ENCODE measurements around the gene HTRA1.

The HTRA1 gene

GRCh38 chr10:122484276-122485060, 23.1 kb downstream of the HTRA1 start:
- TF ChIP-seq, protein P1, sequence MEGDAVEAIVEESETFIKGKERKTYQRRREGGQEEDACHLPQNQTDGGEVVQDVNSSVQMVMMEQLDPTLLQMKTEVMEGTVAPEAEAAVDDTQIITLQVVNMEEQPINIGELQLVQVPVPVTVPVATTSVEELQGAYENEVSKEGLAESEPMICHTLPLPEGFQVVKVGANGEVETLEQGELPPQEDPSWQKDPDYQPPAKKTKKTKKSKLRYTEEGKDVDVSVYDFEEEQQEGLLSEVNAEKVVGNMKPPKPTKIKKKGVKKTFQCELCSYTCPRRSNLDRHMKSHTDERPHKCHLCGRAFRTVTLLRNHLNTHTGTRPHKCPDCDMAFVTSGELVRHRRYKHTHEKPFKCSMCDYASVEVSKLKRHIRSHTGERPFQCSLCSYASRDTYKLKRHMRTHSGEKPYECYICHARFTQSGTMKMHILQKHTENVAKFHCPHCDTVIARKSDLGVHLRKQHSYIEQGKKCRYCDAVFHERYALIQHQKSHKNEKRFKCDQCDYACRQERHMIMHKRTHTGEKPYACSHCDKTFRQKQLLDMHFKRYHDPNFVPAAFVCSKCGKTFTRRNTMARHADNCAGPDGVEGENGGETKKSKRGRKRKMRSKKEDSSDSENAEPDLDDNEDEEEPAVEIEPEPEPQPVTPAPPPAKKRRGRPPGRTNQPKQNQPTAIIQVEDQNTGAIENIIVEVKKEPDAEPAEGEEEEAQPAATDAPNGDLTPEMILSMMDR (IDR thresholded peaks at IDR 0.05; ENCODE audit: insufficient read depth, low read depth, low read length, missing control alignments) = no peak
- H3K4me3 ChIP-seq (ENCODE audit: low read depth, low read length) = no peak overlapping the region
- no peak for DNase-seq (ENCODE audit: low read depth)

GRCh38 chr10:122485670-122486069, 24.3 kb downstream of the HTRA1 start:
- TF ChIP-seq, protein P1 (IDR thresholded peaks at IDR 0.05; ENCODE audit: insufficient read depth, low read depth, low read length, missing control alignments) = no peak
- no peak for DNase-seq (ENCODE audit: low read depth)
- H3K4me3 ChIP-seq (ENCODE audit: low read depth, low read length) = no peak overlapping the region

DNA sequence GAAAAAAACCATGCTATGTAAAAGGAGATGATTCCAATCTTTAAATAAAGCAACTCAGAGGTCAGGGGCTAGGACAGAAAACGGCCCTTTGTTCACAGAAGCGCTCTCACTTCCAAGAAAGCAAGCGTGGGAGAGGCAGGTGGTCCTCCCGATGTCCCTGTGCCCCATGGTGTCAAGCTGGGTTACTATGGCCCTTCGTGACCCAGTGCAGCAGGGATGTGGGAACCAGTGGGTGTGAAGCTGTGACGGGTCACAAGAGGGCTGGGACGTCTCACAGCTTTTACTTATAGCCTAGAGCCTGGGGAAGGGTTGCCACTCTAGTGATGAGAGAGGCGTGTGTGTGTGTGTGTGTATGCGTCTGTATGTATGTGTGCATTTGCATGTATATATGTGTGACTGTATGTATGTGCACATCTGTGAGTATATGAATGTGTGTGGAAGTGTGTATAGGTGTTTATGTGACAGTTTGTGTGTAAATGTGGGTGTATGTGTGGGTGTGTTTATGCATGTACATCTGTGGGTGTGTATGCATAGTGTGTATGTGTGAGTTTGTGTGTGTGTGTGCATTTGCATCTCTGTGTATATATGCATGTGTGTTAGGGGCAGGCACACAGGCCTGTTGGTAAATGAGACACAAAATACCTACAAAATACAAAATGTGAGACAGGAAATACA, 25.2 kb downstream of the HTRA1 start:
- no peak overlapping the region for H3K4me3 ChIP-seq (ENCODE audit: low read depth, low read length)
- TF ChIP-seq, protein P1 (IDR thresholded peaks at IDR 0.05; ENCODE audit: insufficient read depth, low read depth, low read length, missing control alignments) = no peak
- no peak for DNase-seq (ENCODE audit: low read depth)

- DNase-seq (ENCODE audit: low read depth) = no peak
- TF ChIP-seq, protein P1 (IDR thresholded peaks at IDR 0.05; ENCODE audit: insufficient read depth, low read depth, low read length, missing control alignments) = no peak
- no peak overlapping the region for H3K4me3 ChIP-seq (ENCODE audit: low read depth, low read length)
These were observed 25.9 kb downstream of the HTRA1 start for GRCh38 chr10:122487174-122487765.

DNA sequence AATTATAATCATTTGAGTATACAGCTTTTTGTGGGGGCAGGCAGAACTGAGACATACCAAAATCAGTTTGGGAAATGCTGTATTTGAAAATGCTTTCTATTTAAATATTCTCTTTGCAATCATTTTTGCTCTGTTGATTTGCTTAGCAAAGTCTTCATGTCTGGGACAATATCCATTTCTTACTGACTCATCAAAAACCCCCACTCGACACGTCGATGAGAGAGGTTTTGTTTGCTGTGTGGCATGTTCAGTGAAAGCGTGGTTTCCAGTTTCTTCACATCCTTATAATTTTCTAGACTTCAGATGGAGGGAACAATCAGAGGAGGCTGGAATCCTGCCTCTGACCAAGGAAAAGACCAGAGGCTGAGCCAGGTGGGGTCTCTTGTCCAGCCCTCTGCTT, 28.9 kb downstream of the HTRA1 start:
- no peak for DNase-seq (ENCODE audit: low read depth)
- TF ChIP-seq, protein P1 (IDR thresholded peaks at IDR 0.05; ENCODE audit: insufficient read depth, low read depth, low read length, missing control alignments) = no peak
- H3K4me3 ChIP-seq (ENCODE audit: low read depth, low read length) = no peak overlapping the region

DNA sequence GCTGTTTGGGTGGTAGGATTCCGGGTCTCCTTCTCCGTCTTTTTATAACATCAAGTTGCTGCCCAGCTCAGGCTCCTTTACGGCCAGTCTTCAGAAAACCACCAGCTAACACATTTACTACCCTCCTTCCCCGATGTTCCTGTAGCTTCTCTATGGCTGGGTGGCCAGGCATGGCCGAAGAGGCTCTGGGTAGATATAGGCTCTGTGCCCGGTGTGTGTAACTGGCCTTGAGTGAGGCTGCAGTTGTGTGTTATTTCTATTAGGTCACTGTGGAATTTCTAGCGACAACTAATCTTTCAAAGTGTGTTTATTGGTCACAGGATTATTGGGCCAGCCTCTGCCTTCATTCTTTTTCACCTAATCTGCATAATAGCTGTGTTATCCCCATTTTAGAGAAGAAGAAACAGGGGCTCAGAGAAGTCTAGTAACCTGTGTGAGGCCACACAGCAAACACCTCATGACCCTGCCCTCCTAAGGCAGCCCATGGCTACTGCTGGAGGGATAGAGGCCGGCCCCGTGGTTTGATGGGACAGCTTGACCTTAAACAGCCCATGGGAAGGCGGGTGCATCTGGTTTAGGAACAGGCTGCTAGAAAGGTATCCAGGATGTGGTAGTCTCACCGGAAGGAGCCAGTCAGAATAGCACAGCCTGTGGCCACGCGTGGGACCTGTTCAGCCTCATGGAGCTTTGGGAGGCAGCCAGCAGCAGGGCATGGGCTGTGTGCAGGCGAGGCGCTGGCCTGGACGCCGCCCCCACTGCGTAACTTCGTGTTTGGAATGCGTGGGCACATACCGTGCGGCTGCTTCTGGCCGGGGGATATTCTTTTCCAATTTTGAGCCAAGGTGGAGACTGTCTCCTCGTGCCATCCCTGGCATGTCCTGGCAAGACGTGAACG, 29.7 kb downstream of the HTRA1 start:
- no peak overlapping the region for H3K4me3 ChIP-seq (ENCODE audit: low read depth, low read length)
- DNase-seq (ENCODE audit: low read depth) = peak; percentile 37
- TF ChIP-seq, protein P1 (IDR thresholded peaks at IDR 0.05; ENCODE audit: insufficient read depth, low read depth, low read length, missing control alignments) = no peak

Measured in GM12865 (cell line).